HepG2 (cell line): Measurements from ENCODE around the gene PRODH. TPM values are rescaled to one million over a fixed set of nuclear protein-coding genes. Genes with fewer than 3 reads are reported as not detected.

Experiments used
- ATAC-seq: fragments of 200-7000 bp; cut with Tn5 transposase; 3 replicates; pipeline ENCODE4 v1.9.1; 2020; ENCODE audit warnings: mild to moderate bottlenecking, moderate library complexity
- BruUV-seq: library from RNA; stranded (reverse); fragments of 400-500 nt; replicated peaks from 2 replicates; lab custom pipeline; 2021; lab: Mats Ljungman, UMichigan
- CTCF ChIA-PET: fragments of 300-600 bp; formaldehyde crosslinking; extraction: SDS; loops from one replicate; lab custom pipeline; 2021; ENCODE audit warnings: low total read pairs, inconsistent platforms, low intra/inter-chr PET ratio; lab: Yijun Ruan, JAX
- POLR2A ChIA-PET: fragments of 350-600 bp; sonication (Branson Sonifier 250); formaldehyde crosslinking; loops from one replicate; lab custom pipeline; 2020; ENCODE audit warnings: antibody characterized with exemption, inconsistent platforms; lab: Yijun Ruan, JAX
- DNase-seq: peaks from one replicate; pipeline ENCODE4 v3.0.0-alpha.2; 2015; ENCODE audit warnings: low spot score
- FAIRE-seq: peaks from 3 replicates; lab custom pipeline; 2011; peaks lifted over from hg19 to GRCh38; lab: Jason Lieb, UNC
- H2AFZ ChIP-seq: one replicate; pipeline ENCODE4 v1.6.1; 2011; ENCODE audit warnings: low read length, inconsistent platforms
- H3K27ac ChIP-seq: fragments of 300-600 bp; 3 replicates; pipeline ENCODE4 v1.8.0; 2011; ENCODE audit warnings: mixed run types, mild to moderate bottlenecking, mixed read lengths, low read length, inconsistent platforms; ENCODE audit not compliant: insufficient read depth; ENCODE audit errors: extremely low read length
- H3K27me3 ChIP-seq, 2 experiments: fragments of 200-600 bp in 1 of 2; 2 replicates in 1 of 2; 3 replicates in 1 of 2; pipeline versions ENCODE4 v1.6.0 to v1.8.0; 2011; ENCODE audit warnings: low read length in 2 of 2, mild to moderate bottlenecking in 2 of 2, moderate library complexity in 2 of 2, inconsistent platforms in 1 of 2; ENCODE audit not compliant: insufficient read depth in 2 of 2, control insufficient read depth in 1 of 2
- H3K36me3 ChIP-seq, 2 experiments: fragments of 200-600 bp in 1 of 2; replicated peaks in 1 of 2; 2 replicates in 1 of 2; 3 replicates in 1 of 2; pipeline versions ENCODE4 v1.5.1 to v1.8.0; 2011; ENCODE audit warnings: low read length in 2 of 2, inconsistent platforms in 1 of 2; ENCODE audit not compliant: insufficient read depth in 2 of 2, control insufficient read depth in 1 of 2
- H3K4me1 ChIP-seq: 2 replicates; pipeline ENCODE4 v1.5.1; 2012; ENCODE audit warnings: low read length, inconsistent platforms; ENCODE audit not compliant: insufficient read depth
- H3K4me2 ChIP-seq: 2 replicates; pipeline ENCODE4 v1.6.0; 2011; ENCODE audit warnings: low read depth, low read length, inconsistent platforms
- H3K4me3 ChIP-seq, 3 experiments: fragments of 200-600 bp in 1 of 3; sonication (generic), shearing (Covaris generic) in 1 of 3; replicated peaks in 1 of 3; 2 replicates each; pipeline ENCODE4 v1.5.1; 2011 to 2016; ENCODE audit warnings: low read length in 3 of 3, inconsistent platforms in 2 of 3, low read depth in 2 of 3, mild to moderate bottlenecking in 2 of 3, control low read depth in 1 of 3, mixed read lengths in 1 of 3; ENCODE audit not compliant: insufficient read depth in 1 of 3
- H3K79me2 ChIP-seq: one replicate; pipeline ENCODE4 v1.6.1; 2011; ENCODE audit warnings: low read length, inconsistent platforms; ENCODE audit not compliant: insufficient read depth
- H3K9ac ChIP-seq: 2 replicates; pipeline ENCODE4 v1.6.0; 2011; ENCODE audit warnings: mild to moderate bottlenecking, low read depth, low read length, inconsistent platforms; ENCODE audit not compliant: insufficient read depth
- H3K9me3 ChIP-seq: 2 replicates; pipeline ENCODE4 v1.5.1; 2012; ENCODE audit warnings: mild to moderate bottlenecking, low read length
- H4K20me1 ChIP-seq: 2 replicates; pipeline ENCODE4 v1.6.0; 2011; ENCODE audit warnings: inconsistent platforms, mild to moderate bottlenecking, low read length, moderate library complexity; ENCODE audit not compliant: insufficient read depth
- BRD4 ChIP-seq: sonication (generic); formaldehyde crosslinking; IDR thresholded peaks from 2 replicates; pipeline ENCODE4 v1.4.0; 2020; ENCODE audit warnings: missing genetic modification reagents
- DPF2 ChIP-seq: sonication (generic); formaldehyde crosslinking; IDR thresholded peaks from 2 replicates; pipeline ENCODE4 v1.4.0; 2020; ENCODE audit warnings: mild to moderate bottlenecking, low read depth, missing genetic modification reagents, borderline replicate concordance
- ELF3 ChIP-seq: IDR thresholded peaks from 2 replicates; pipeline ENCODE4 v1.6.1; 2016; ENCODE audit warnings: missing genetic modification reagents, missing compliant biosample characterization
- HMG20A ChIP-seq: IDR thresholded peaks from 2 replicates; pipeline ENCODE4 v1.6.1; 2016; ENCODE audit warnings: borderline replicate concordance
- HOXA9 ChIP-seq: sonication (generic); formaldehyde crosslinking; IDR thresholded peaks from 2 replicates; pipeline ENCODE4 v1.8.1; 2022; ENCODE audit warnings: missing genetic modification reagents, mild to moderate bottlenecking, moderate library complexity, borderline replicate concordance
- MLX ChIP-seq: IDR thresholded peaks from 2 replicates; pipeline ENCODE4 v1.6.1; 2016
- NKX3-1 ChIP-seq: sonication (generic); formaldehyde crosslinking; IDR thresholded peaks from 2 replicates; pipeline ENCODE4 v1.5.0; 2020; ENCODE audit warnings: missing genetic modification reagents
- PAWR ChIP-seq: sonication (generic); formaldehyde crosslinking; IDR thresholded peaks from 2 replicates; pipeline ENCODE4 v1.4.0; 2020; ENCODE audit warnings: missing genetic modification reagents, mild to moderate bottlenecking, borderline replicate concordance
- POGZ ChIP-seq: sonication (generic); formaldehyde crosslinking; IDR thresholded peaks from 2 replicates; pipeline ENCODE4 v1.4.0; 2020; ENCODE audit warnings: mild to moderate bottlenecking, missing genetic modification reagents
- PRPF4 ChIP-seq: fragments of 200-400 bp; formaldehyde crosslinking; IDR thresholded peaks from 2 replicates; pipeline ENCODE4 v1.6.1; 2016; ENCODE audit warnings: low read length, low read depth; ENCODE audit not compliant: poor library complexity, severe bottlenecking
- SNAPC5 ChIP-seq: sonication (generic); formaldehyde crosslinking; IDR thresholded peaks from 2 replicates; pipeline ENCODE4 v1.8.1; 2023; ENCODE audit warnings: mild to moderate bottlenecking, missing genetic modification reagents, borderline replicate concordance
- SRF ChIP-seq: IDR thresholded peaks from 2 replicates; pipeline ENCODE4 v1.6.1; 2011; ENCODE audit warnings: mild to moderate bottlenecking, low read depth, low read length, moderate library complexity
- ZBTB37 ChIP-seq: sonication (generic); formaldehyde crosslinking; IDR thresholded peaks from 2 replicates; pipeline ENCODE4 v1.4.0; 2020; ENCODE audit warnings: mild to moderate bottlenecking, missing genetic modification reagents
- ZFP41 ChIP-seq: sonication (generic); formaldehyde crosslinking; IDR thresholded peaks from 2 replicates; pipeline ENCODE4 v1.4.0; 2020; ENCODE audit warnings: mild to moderate bottlenecking, missing genetic modification reagents, borderline replicate concordance
- ZNF207 ChIP-seq: fragments of 450-650 bp; IDR thresholded peaks from 2 replicates; pipeline ENCODE4 v1.6.1; 2016; ENCODE audit warnings: antibody characterized with exemption, borderline replicate concordance
- ZNF33B ChIP-seq: sonication (generic); formaldehyde crosslinking; IDR thresholded peaks from 2 replicates; pipeline ENCODE4 v1.5.1; 2020; ENCODE audit warnings: mild to moderate bottlenecking, missing genetic modification reagents
- ZNF616 ChIP-seq: sonication (generic); formaldehyde crosslinking; IDR thresholded peaks from 2 replicates; pipeline ENCODE4 v1.5.0; 2020; ENCODE audit warnings: low read depth, mild to moderate bottlenecking, missing genetic modification reagents
- ZNF670 ChIP-seq: sonication (generic); formaldehyde crosslinking; IDR thresholded peaks from 2 replicates; pipeline ENCODE4 v1.8.0; 2022; ENCODE audit warnings: mild to moderate bottlenecking, missing genetic modification reagents, borderline replicate concordance
- ZNF740 ChIP-seq: sonication (generic); formaldehyde crosslinking; IDR thresholded peaks from 2 replicates; pipeline ENCODE4 v1.4.0; 2020; ENCODE audit warnings: missing genetic modification reagents
- ZNF766 ChIP-seq: sonication (generic); formaldehyde crosslinking; IDR thresholded peaks from 2 replicates; pipeline ENCODE4 v1.5.0; 2020; ENCODE audit warnings: missing genetic modification reagents, borderline replicate concordance
- WGBS: methylation state at CpG from one replicate; pipeline ENCODE4 v1.1.6; 2017; ENCODE audit warnings: low lambda C conversion rate; 5-methylcytosine and 5-hydroxymethylcytosine counted together
- in situ Hi-C: cut with HindIII; loops from 2 replicates; pipeline ENCODE4 v1.10.0; 2017; ENCODE audit warnings: low pct_unique_long_range_greater_than_20kb; ENCODE audit not compliant: extremely low pct_ligation_motif_present
- intact Hi-C: fragments of 100-400 bp; cut with micrococcal nuclease; formaldehyde crosslinking; loops from one replicate; pipeline ENCODE4 v1.10.0; 2022; ENCODE audit not compliant: unreplicated experiment
- polyA plus RNA-seq, 8 experiments: library from polyadenylated mRNA; depleted of rRNA in 3 of 8; stranded (reverse) in 7 of 8; unstranded in 1 of 8; fragments of >200 nt; fragmentation: Illumina TruSeq in 4 of 8; extraction: Trizol in 4 of 8; gene quantifications; 2 replicates each; pipeline versions ENCODE4 v1.2.1 to v1.2.3, GENCODE V29; 2011 to 2016; ENCODE audit warnings: low read depth in 4 of 8, missing spikeins in 1 of 8, mixed read lengths in 1 of 8; ENCODE audit not compliant: insufficient read depth in 1 of 8
- total RNA-seq, 5 experiments: library from RNA; depleted of rRNA; stranded (reverse); fragments of >200 nt; fragmentation: Illumina TruSeq; extraction: Trizol; gene quantifications; 2 replicates each; pipeline ENCODE4 v1.2.3, GENCODE V29; 2016; ENCODE audit warnings: low read depth in 1 of 5

PRODH gene
- total and polyA plus RNA-seq, 2 of the 13 experiments (the other 11 are each of a cell fraction or from before 2014, with no cell fraction given), result 0.29 to 0.30 TPM

GRCh38 chr22:18927020-18927419 lies 9.1 kb downstream of the PRODH start:
- H2AFZ ChIP-seq, result no peak overlapping the region

More at GRCh38 chr22:18927020-18927419, 9.1 kb downstream of the PRODH start:
- CTCF ChIA-PET, result no interaction called here
- Histone ChIP-seq H3K9me3 (no peaks in the 10 kb centered on the region), H4K20me1 (no peaks in the 10 kb centered on the region), H3K36me3 (no peaks in the 10 kb centered on the region), H3K4me3 (no peak overlapping the region), H3K79me2 (no peaks in the 10 kb centered on the region), H3K27ac (no peak overlapping the region), H3K4me1 (no peaks in the 10 kb centered on the region), H3K4me2 (no peak overlapping the region), H3K9ac (no peak overlapping the region), H3K27me3 (no peaks in the 10 kb centered on the region)
- in situ Hi-C loops (no loop called here), intact Hi-C loops (no loop called here)
- POLR2A ChIA-PET, result no interaction called here
- ATAC-seq (no peak), DNase-seq (no peak), FAIRE-seq (no peak)
- no CpG with 5 or more reads among the region's 4 CpGs for WGBS
- TF ChIP-seq ZBTB37 (CRISPR knock-in tag), result no peak
- no peak for TF ChIP-seq MLX (CRISPR knock-in tag)
- no peak for TF ChIP-seq ZNF766 (CRISPR knock-in tag)
- no peak for TF ChIP-seq ZNF670 (CRISPR knock-in tag)
- TF ChIP-seq ZNF33B (CRISPR knock-in tag), result no peak
- TF ChIP-seq BRD4, result no peak
- no peak for TF ChIP-seq SNAPC5 (CRISPR knock-in tag)
- no peak for TF ChIP-seq ZNF207
- TF ChIP-seq HMG20A (CRISPR knock-in tag), result no peak
- TF ChIP-seq PRPF4, result no peak
- TF ChIP-seq HOXA9 (CRISPR knock-in tag), result no peak
- no peak for TF ChIP-seq POGZ (CRISPR knock-in tag)
- no peak for TF ChIP-seq NKX3-1 (CRISPR knock-in tag)
- TF ChIP-seq ZFP41 (CRISPR knock-in tag), result no peak
- no peak for TF ChIP-seq SRF
- no peak for TF ChIP-seq ZNF616
- TF ChIP-seq PAWR (CRISPR knock-in tag), result no peak
- TF ChIP-seq DPF2 (CRISPR knock-in tag), result no peak
- TF ChIP-seq ELF3 (CRISPR knock-in tag), result no peak
- no peak for TF ChIP-seq ZNF740
- BruUV-seq, result no TSS peak
